HEK293T (cell line): ENCODE data around the gene RYK.

Experiments
- ARNT ChIP-seq: fragments of 450-650 bp; IDR thresholded peaks from 2 replicates; pipeline ENCODE4 v1.6.1; 2017; ENCODE audit warnings: mild to moderate bottlenecking
- BHLHE40 ChIP-seq: fragments of 450-650 bp; IDR thresholded peaks from 2 replicates; pipeline ENCODE4 v1.6.1; 2016; ENCODE audit warnings: mild to moderate bottlenecking, moderate library complexity, borderline replicate concordance
- FOXK2 ChIP-seq: fragments of 450-650 bp; IDR thresholded peaks from 2 replicates; pipeline ENCODE4 v1.6.1; 2016; ENCODE audit warnings: mild to moderate bottlenecking
- FOXM1 ChIP-seq: fragments of 450-650 bp; IDR thresholded peaks from 2 replicates; pipeline ENCODE4 v1.6.1; 2017; ENCODE audit warnings: mild to moderate bottlenecking, borderline replicate concordance
- HDGF ChIP-seq: fragments of 450-650 bp; IDR thresholded peaks from 2 replicates; pipeline ENCODE4 v1.6.1; 2017; ENCODE audit warnings: antibody characterized with exemption, borderline replicate concordance
- LEF1 ChIP-seq: fragments of 450-650 bp; IDR thresholded peaks from 2 replicates; pipeline ENCODE4 v1.6.1; 2017; ENCODE audit warnings: mild to moderate bottlenecking, borderline replicate concordance
- SP1 ChIP-seq: fragments of 450-650 bp; IDR thresholded peaks from 2 replicates; pipeline ENCODE4 v1.6.1; 2017
- SUZ12 ChIP-seq: fragments of 450-650 bp; IDR thresholded peaks from 2 replicates; pipeline ENCODE4 v1.6.1; 2016; ENCODE audit warnings: mild to moderate bottlenecking
- TARDBP ChIP-seq: fragments of 450-650 bp; IDR thresholded peaks from 2 replicates; pipeline ENCODE4 v1.6.1; 2016
- ZNF384 ChIP-seq: fragments of 450-650 bp; IDR thresholded peaks from 2 replicates; pipeline ENCODE4 v1.6.1; 2016
- TF ChIP-seq, protein P1 (sequence below): fragments of 450-650 bp; IDR thresholded peaks from 2 replicates; pipeline ENCODE4 v1.6.1; 2016

DNA sequence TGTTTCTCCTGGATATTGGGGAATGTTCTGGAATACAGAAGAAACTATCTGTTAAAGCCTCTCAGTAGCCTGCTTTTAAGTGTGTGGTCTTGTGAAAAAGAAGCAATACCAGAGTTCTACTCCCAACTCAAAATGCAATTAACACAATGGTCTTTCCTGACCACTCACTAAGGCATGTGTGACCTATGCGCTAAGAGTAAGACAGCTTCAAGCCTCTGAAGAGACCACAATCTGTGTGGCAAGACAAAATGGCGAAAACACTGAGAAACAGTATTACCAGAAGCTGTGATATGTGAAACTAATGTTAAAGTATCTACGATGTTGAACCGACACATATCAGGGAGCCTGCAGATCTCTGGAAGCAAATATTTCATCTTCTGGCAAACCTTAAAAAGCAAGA lies 33.8 kb downstream of the RYK start:
- TF ChIP-seq HDGF (no peak), ARNT (no peak), BHLHE40 (no peak), SUZ12 (no peak), SP1 (no peak), FOXM1 (no peak), ZNF384 (no peak), TARDBP (no peak), FOXK2 (no peak), LEF1 (no peak)
- TF ChIP-seq, protein P1, sequence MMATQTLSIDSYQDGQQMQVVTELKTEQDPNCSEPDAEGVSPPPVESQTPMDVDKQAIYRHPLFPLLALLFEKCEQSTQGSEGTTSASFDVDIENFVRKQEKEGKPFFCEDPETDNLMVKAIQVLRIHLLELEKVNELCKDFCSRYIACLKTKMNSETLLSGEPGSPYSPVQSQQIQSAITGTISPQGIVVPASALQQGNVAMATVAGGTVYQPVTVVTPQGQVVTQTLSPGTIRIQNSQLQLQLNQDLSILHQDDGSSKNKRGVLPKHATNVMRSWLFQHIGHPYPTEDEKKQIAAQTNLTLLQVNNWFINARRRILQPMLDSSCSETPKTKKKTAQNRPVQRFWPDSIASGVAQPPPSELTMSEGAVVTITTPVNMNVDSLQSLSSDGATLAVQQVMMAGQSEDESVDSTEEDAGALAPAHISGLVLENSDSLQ, result no peak
